Heart left ventricle (tissue), 16 donors: ENCODE data around the gene TRAPPC12. TPM values are rescaled to one million over a fixed set of nuclear protein-coding genes. Genes with fewer than 3 reads are reported as not detected.

ENCODE experiments used
- ATAC-seq, 4 donors: fragments of 200-7000 bp; cut with Tn5 transposase; one replicate each; pipeline ENCODE4 v1.9.1; 2020 to 2022; ENCODE audit warnings: moderate library complexity in 4 of 4, mild to moderate bottlenecking in 3 of 4, moderate number of reproducible peaks in 1 of 4
- DNase-seq, 5 donors: peaks; one replicate each; pipeline ENCODE4 v3.0.0-alpha.2; 2020
- H3K27ac ChIP-seq, 12 donors: fragments of 200-600 bp; sonication (generic) in 4 of 12; one replicate each; pipeline versions ENCODE4 v1.5.0 to v1.8.0; 2016 to 2022; ENCODE audit warnings: mild to moderate bottlenecking in 2 of 12
- H3K27me3 ChIP-seq, 9 donors: fragments of 200-600 bp; sonication (generic) in 2 of 9; one replicate each; pipeline versions ENCODE4 v1.5.1 to v1.8.0; 2016 to 2022; ENCODE audit warnings: mild to moderate bottlenecking in 3 of 9
- H3K36me3 ChIP-seq, 9 donors: fragments of 200-600 bp; sonication (generic) in 2 of 9; one replicate each; pipeline versions ENCODE4 v1.5.0 to v1.8.0; 2018 to 2022; ENCODE audit warnings: mild to moderate bottlenecking in 2 of 9
- H3K4me1 ChIP-seq, 12 donors: fragments of 200-600 bp; sonication (generic) in 4 of 12; one replicate each; pipeline versions ENCODE4 v1.5.0 to v1.8.0; 2016 to 2022; ENCODE audit warnings: mild to moderate bottlenecking in 3 of 12
- H3K4me3 ChIP-seq, 12 donors: fragments of 200-600 bp; sonication (generic) in 4 of 12; one replicate each; pipeline versions ENCODE4 v1.5.0 to v1.8.0; 2017 to 2022; ENCODE audit warnings: mild to moderate bottlenecking in 9 of 12, moderate library complexity in 4 of 12
- H3K9me3 ChIP-seq, 12 donors: fragments of 200-600 bp; sonication (generic) in 4 of 12; one replicate each; pipeline versions ENCODE4 v1.5.0 to v1.8.0; 2016 to 2022; ENCODE audit warnings: mild to moderate bottlenecking in 1 of 12
- POLR2A ChIP-seq, 2 donors: fragments of 450-650 bp; IDR thresholded peaks; one replicate each; pipeline ENCODE4 v1.6.1; 2017; ENCODE audit warnings: antibody characterized with exemption in 2 of 2, mild to moderate bottlenecking in 2 of 2, moderate library complexity in 2 of 2
- WGBS, 4 donors: extraction: QIAGEN DNeasy Blood & Tissue Kit in 2 of 4; methylation state at CpG; one replicate each; pipeline versions ENCODE4 v1.1.5 to v1.1.7; 2013 to 2018; 5-methylcytosine and 5-hydroxymethylcytosine counted together
- intact Hi-C, 10 donors: fragments of 100-400 bp; cut with DNase I; formaldehyde crosslinking; loops; one replicate each; pipeline versions ENCODE4 v1.11.1 to v1.14.2; 2022
- polyA plus RNA-seq, 2 donors: library from polyadenylated mRNA; stranded (reverse); fragments of 200-250 nt; gene quantifications; one replicate each; pipeline ENCODE4 v1.2.3, GENCODE V29; 2013
- total RNA-seq, 9 donors: library from RNA; depleted of rRNA in 2 of 9; stranded (reverse); fragments of >200 nt in 2 of 9; fragmentation: NEBNext Ultra II Directional in 3 of 9; extraction: Animal tissue kit (Norgen Biotek cat#: 25700) in 3 of 9; gene quantifications; one replicate each; pipeline versions ENCODE4 v1.1.0 to v1.2.4, GENCODE V29; 2016 to 2023
- TF ChIP-seq, protein P1 (sequence below), 12 donors: fragments of 200-600 bp; sonication (generic) in 4 of 12; IDR thresholded peaks; one replicate each; pipeline versions ENCODE4 v1.5.0 to v1.8.0; 2018 to 2022; ENCODE audit warnings: antibody characterized with exemption in 12 of 12, mild to moderate bottlenecking in 5 of 12
- donor health status: ischemic (EF 13 %, LVEDD 7.1; RV severe dilation, severe dysfunction).
- donor health status: healthy with polysubstance abuse.
- donor health status: DM: no; HTN: yes; CAD: no.
- donor health status: DM: no; HTN: no; CAD: no.
- donor health status: ischemic (EF 25% LVEDD 6.9; RV normal size, moderate dysfunction).
- donor health status: ischemic (EF 25% LVEDD 5.7; RV mildly dilated, moderate dysfunction).
- donor health status: healthy.
- donor health status: DM: yes; HTN: yes; CAD: no.
- donor health status: ischemic (EF 35%, LVEDD 5.7; RV mildly dilated, moderate dysfunction).
- donor health status: nonischemic (EF 11% LVEDD 7.7; RV severe dilation, severe dysfunction).
- donor health status: DM: yes; HTN: yes; CAD: no.
- donor health status: PGD.
- donor health status: ischemic (EF 29% LVEDD 5.4; RV normal size, mild dysfunction).
- donor health status: nonischemic (EF 23%, LVEDD 6.1; RV moderate dilation, normal function).

The TRAPPC12 gene
- total and polyA plus RNA-seq, 11 donors = 70.3 to 142 (median 88.2) TPM

DNA sequence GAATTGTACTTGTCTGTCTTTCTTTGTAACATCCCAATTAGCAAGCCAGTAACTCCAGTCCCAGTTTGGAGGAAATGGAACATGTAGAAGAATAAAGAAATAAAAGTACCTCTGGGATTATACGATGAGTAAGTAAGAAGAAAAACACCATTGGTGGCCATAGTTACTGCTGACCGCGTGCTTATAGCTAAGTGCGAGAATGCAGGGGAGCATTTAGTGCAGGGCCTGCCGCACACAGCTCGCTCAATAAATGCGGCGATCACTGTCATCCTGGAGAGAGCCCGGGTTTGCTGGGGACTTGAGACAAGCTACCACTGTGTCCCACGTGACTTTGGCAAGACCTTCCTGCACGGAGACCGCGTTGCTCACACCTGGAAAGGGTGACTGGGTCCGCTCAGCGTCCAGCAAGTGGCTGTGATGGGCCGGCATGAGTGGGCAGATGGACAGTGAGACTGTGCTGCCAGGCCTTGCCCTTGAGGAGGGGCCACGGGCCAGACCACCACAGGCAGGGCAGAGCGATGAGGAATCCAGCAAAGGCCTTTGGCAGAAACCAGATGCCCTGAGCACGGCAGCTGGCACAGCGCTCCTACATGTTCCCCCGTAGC is 85.0 kb downstream of the TRAPPC12 start:
- Histone ChIP-seq H3K4me1 (peaks cover 2 to 57% (median 36%) of the 10 kb centered on the region in 12 donors), H3K4me3 (no peak overlapping the region), H3K27ac (peak overlapping the region in 4 of 12 donors; percentile 82 to 95 (median 86)), H3K36me3 (peaks cover 0 to 76% (median 47%) of the 10 kb centered on the region in 9 donors), H3K27me3 (no peaks in the 10 kb centered on the region), H3K9me3 (no peaks in the 10 kb centered on the region)
- no peak for ATAC-seq
- TF ChIP-seq, protein P1, sequence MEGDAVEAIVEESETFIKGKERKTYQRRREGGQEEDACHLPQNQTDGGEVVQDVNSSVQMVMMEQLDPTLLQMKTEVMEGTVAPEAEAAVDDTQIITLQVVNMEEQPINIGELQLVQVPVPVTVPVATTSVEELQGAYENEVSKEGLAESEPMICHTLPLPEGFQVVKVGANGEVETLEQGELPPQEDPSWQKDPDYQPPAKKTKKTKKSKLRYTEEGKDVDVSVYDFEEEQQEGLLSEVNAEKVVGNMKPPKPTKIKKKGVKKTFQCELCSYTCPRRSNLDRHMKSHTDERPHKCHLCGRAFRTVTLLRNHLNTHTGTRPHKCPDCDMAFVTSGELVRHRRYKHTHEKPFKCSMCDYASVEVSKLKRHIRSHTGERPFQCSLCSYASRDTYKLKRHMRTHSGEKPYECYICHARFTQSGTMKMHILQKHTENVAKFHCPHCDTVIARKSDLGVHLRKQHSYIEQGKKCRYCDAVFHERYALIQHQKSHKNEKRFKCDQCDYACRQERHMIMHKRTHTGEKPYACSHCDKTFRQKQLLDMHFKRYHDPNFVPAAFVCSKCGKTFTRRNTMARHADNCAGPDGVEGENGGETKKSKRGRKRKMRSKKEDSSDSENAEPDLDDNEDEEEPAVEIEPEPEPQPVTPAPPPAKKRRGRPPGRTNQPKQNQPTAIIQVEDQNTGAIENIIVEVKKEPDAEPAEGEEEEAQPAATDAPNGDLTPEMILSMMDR (IDR thresholded peaks at IDR 0.05) = no peak
- TF ChIP-seq POLR2A (IDR thresholded peaks at IDR 0.05) = no peak
- intact Hi-C loops = loop anchor here in 7 of 10 donors (5.0 to 10.0 kb wide), 5 partner anchors 42 to 188 kb away; partner anchors contain the start of genes EIPR1 (in 3 of the 7) and TRAPPC12 (in 3 of the 7)
- DNase-seq = peak in 2 of 5 donors; percentile 25 to 48
- 92 to 96% (median 96%) methylated on average over 17 to 21 of the region's 21 CpGs for WGBS, 4 donors

DNA sequence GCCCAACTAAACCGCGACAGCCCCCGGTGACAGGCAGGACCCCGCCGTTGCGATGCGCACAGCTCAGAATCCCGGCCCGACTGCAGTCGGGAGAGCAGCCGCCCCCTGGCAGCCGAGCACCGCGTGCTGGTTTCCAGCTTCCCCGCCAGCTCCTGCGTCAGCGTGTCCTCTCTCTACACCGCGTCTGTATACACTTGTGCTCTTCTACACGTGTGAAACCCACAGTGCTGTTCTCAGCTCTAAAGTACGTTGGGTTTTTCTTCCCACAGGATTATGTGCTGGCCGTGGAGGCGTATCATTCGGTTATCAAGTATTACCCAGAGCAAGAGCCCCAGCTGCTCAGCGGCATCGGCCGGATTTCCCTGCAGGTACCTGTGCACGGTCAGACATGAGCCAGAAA is 85.8 kb downstream of the TRAPPC12 start:
- Histone ChIP-seq H3K27me3 (no peaks in the 10 kb centered on the region), H3K36me3 (peaks cover 0 to 83% (median 47%) of the 10 kb centered on the region in 9 donors), H3K4me3 (no peak overlapping the region), H3K27ac (peak overlapping the region; percentile 30 to 95 (median 74)), H3K9me3 (no peaks in the 10 kb centered on the region), H3K4me1 (peaks cover 4 to 57% (median 36%) of the 10 kb centered on the region in 12 donors)
- DNase-seq (peak in 1 of 5 donors; percentile 31), ATAC-seq (no peak)
- 91 to 93% (median 93%) methylated on average over 28 of the region's 28 CpGs for WGBS, 4 donors
- no peak for TF ChIP-seq POLR2A (IDR thresholded peaks at IDR 0.05)
- TF ChIP-seq, protein P1 (IDR thresholded peaks at IDR 0.05) = no peak
- intact Hi-C loops = loop anchor here in 3 of 10 donors (5.0 to 10.0 kb wide), 2 partner anchors 72 to 91 kb away; partner anchors contain the start of genes EIPR1 (in 2 of the 3) and TRAPPC12 (in 2 of the 3)

DNA sequence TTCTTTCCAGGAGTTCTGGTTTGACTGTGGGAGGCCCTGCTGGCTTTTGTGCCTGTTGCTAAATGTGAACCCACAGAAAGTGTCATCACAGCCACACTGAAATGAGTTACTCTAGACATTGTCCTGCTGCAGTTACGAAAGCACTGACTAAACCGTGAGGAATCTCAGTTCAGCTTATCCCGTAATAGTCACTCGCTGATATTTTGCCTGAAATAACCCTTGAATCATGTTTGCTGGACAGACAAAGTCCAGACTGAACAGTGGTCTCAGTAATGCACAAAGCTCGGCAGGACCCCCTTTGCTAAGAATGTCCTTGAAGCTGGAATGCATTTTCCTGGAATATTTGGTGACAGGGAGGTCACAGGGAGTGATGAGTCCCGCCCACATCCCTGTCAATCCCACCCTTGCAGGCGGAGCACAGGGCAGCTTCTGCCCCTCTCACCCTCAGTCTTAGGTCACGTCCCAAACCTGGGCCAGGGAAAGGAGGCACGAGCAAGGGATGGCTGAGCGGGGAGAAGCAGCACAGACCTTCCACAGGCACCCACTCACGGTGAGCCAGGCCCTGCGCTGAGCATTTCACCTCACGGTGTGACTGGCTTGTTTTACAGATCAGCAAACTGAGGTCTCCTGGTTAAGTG is 86.5 kb downstream of the TRAPPC12 start:
- Histone ChIP-seq H3K27ac (peak overlapping the region; percentile 30 to 95 (median 74)), H3K4me1 (peaks cover 8 to 57% (median 39%) of the 10 kb centered on the region in 12 donors), H3K27me3 (no peaks in the 10 kb centered on the region), H3K36me3 (peaks cover 0 to 85% (median 47%) of the 10 kb centered on the region in 9 donors), H3K4me3 (no peak overlapping the region), H3K9me3 (no peaks in the 10 kb centered on the region)
- ATAC-seq (peak; percentile 16 to 62 (median 52)), DNase-seq (peak in 3 of 5 donors; percentile 26 to 53 (median 41))
- intact Hi-C loops = loop anchor here in 3 of 10 donors (5.0 to 10.0 kb wide), 2 partner anchors 71 to 91 kb away; partner anchors contain the start of genes EIPR1 (in 2 of the 3) and TRAPPC12 (in 2 of the 3)
- WGBS, 4 donors = 59 to 70% (median 66%) methylated on average over 13 of the region's 13 CpGs
- no peak for TF ChIP-seq POLR2A (IDR thresholded peaks at IDR 0.05)
- TF ChIP-seq, protein P1 (IDR thresholded peaks at IDR 0.05) = no peak

DNA sequence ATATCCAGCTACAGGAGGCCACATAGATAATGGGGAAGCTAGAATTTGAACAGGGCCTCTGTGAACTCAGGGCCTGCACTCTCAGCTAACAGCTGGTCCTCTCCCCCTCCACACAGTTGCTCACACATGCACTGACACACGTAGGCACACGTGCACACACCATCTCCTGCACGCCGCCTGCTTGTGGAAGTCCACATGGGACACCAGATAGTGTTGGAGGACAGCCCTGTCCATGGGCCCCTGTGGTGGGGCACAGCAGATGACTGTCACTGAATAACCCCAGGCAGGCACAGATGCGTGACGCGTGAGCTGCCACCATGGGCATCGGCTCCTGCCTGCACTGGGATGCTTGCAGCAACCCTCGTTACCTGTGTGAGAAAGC is 87.0 kb downstream of the TRAPPC12 start:
- intact Hi-C loops = loop anchor here in 3 of 10 donors (5.0 to 10.0 kb wide), 2 partner anchors 71 to 92 kb away; partner anchors contain the start of genes EIPR1 (in 2 of the 3) and TRAPPC12 (in 2 of the 3)
- peak in 2 of 5 donors; percentile 24 to 58 for DNase-seq
- peaks cover 9 to 57% (median 40%) of the 10 kb centered on the region in 12 donors for H3K4me1 ChIP-seq

More for the DNA sequence above, 87.0 kb downstream of the TRAPPC12 start:
- Histone ChIP-seq H3K27me3 (no peaks in the 10 kb centered on the region), H3K4me3 (no peak overlapping the region), H3K27ac (peak overlapping the region; percentile 30 to 95 (median 74)), H3K36me3 (peaks cover 0 to 83% (median 47%) of the 10 kb centered on the region in 9 donors), H3K9me3 (no peaks in the 10 kb centered on the region)
- WGBS, 4 donors = 90 to 94% (median 92%) methylated on average over 2 to 9 of the region's 9 CpGs
- no peak for ATAC-seq
- TF ChIP-seq, protein P1 (IDR thresholded peaks at IDR 0.05) = no peak
- TF ChIP-seq POLR2A (IDR thresholded peaks at IDR 0.05) = no peak
